HG03045 (cell line): ENCODE data around the gene SH3GL3.

Experiments used
- ATAC-seq: cut with Tn5 transposase; IDR thresholded peaks from one replicate; pipeline ENCODE4 v1.9.1; 2021; ENCODE audit warnings: mild to moderate bottlenecking, moderate library complexity; ENCODE audit not compliant: unreplicated experiment

SH3GL3 gene

GRCh38 chr15:83503595-83504364 lies 56.6 kb downstream of the SH3GL3 start:
- no peak for ATAC-seq

GRCh38 chr15:83504365-83504764 lies 57.2 kb downstream of the SH3GL3 start:
- ATAC-seq, result no peak

- ATAC-seq, result no peak
These were observed 62.9 kb downstream of the SH3GL3 start for GRCh38 chr15:83510001-83510400.

- no peak for ATAC-seq
These were observed 65.3 kb downstream of the SH3GL3 start for GRCh38 chr15:83512459-83512858.

- ATAC-seq, result no peak
These were observed 67.4 kb downstream of the SH3GL3 start for GRCh38 chr15:83514584-83514983.

- no peak for ATAC-seq
These were observed 68.0 kb downstream of the SH3GL3 start for GRCh38 chr15:83515164-83515563.

GRCh38 chr15:83516935-83517334 lies 69.8 kb downstream of the SH3GL3 start:
- ATAC-seq, result no peak

GRCh38 chr15:83526319-83526718 lies 79.2 kb downstream of the SH3GL3 start:
- no peak for ATAC-seq

GRCh38 chr15:83533410-83533962 lies 86.3 kb downstream of the SH3GL3 start:
- ATAC-seq, result no peak

- ATAC-seq, result no peak
These were observed 90.5 kb downstream of the SH3GL3 start for GRCh38 chr15:83537606-83538005.

GRCh38 chr15:83538682-83539081 lies 91.5 kb downstream of the SH3GL3 start:
- no peak for ATAC-seq

- no peak for ATAC-seq
These were observed 98.8 kb downstream of the SH3GL3 start for GRCh38 chr15:83545804-83546511.

GRCh38 chr15:83546512-83546888 lies 99.4 kb downstream of the SH3GL3 start:
- no peak for ATAC-seq

- no peak for ATAC-seq
These were observed 100.0 kb downstream of the SH3GL3 start for GRCh38 chr15:83547168-83547567.

GRCh38 chr15:83549623-83550022 lies 102.5 kb downstream of the SH3GL3 start:
- ATAC-seq, result no peak

GRCh38 chr15:83554558-83554957 lies 107.4 kb downstream of the SH3GL3 start:
- no peak for ATAC-seq

GRCh38 chr15:83555383-83555782 lies 108.2 kb downstream of the SH3GL3 start:
- ATAC-seq, result no peak

GRCh38 chr15:83556068-83556467 lies 108.9 kb downstream of the SH3GL3 start:
- no peak for ATAC-seq

GRCh38 chr15:83556754-83557153 lies 109.6 kb downstream of the SH3GL3 start:
- ATAC-seq, result no peak

- no peak for ATAC-seq
These were observed 111.0 kb downstream of the SH3GL3 start for GRCh38 chr15:83558146-83558545.

- no peak for ATAC-seq
These were observed 112.3 kb downstream of the SH3GL3 start for GRCh38 chr15:83559310-83559966.

- ATAC-seq, result no peak
These were observed 114.5 kb downstream of the SH3GL3 start for GRCh38 chr15:83561661-83562060.
